Prostate gland (tissue), 2 donors: Measurements from ENCODE around the gene TP53I11.

Experiments used
- CTCF ChIP-seq, 4 experiments: fragments of 200-600 bp in 2 of 4; fragments of 450-650 bp in 2 of 4; sonication (generic) in 2 of 4; IDR thresholded peaks; 1 replicate in 3 of 4; 2 replicates in 1 of 4; pipeline ENCODE4 v1.5.1; 2016 to 2019; ENCODE audit warnings: antibody characterized with exemption in 4 of 4, mild to moderate bottlenecking in 2 of 4, moderate library complexity in 2 of 4
- POLR2A ChIP-seq: fragments of 450-650 bp; IDR thresholded peaks from one replicate; pipeline ENCODE4 v1.6.1; 2016; ENCODE audit warnings: antibody characterized with exemption, mild to moderate bottlenecking
- POLR2AphosphoS5 ChIP-seq: sonication (generic); formaldehyde crosslinking; IDR thresholded peaks from one replicate; pipeline ENCODE4 v1.6.1; 2017; ENCODE audit warnings: antibody characterized with exemption

DNA sequence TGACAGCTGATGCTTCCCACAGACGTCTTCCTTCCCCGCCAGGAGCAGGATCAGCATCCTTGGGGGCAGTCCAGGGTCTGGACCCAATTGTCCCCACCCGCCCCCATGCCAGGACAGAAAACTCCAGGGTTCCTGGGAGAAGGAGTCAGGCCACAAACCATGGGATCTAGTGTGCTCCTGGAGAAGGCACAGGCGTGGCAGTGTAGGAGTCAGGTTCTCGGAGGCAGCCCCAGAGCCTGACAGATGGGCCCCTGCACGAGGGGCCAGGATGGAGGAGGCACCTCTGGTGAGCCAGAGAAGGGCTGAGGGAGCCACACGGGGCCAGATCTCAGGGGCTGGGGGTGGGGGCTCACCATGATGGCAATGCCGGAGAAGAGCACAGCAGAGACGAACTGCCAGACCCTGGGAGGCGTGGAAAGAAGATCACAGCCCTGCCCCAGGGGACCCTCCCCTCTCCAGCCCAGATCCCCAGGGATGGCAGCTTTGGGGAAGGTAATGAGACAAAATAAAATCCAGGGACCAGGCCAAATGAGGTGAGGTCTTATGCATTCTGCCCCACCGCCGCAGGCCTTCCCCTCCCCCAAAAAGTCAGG, 13.6 kb downstream of the TP53I11 start:
- no peak for TF ChIP-seq CTCF (IDR thresholded peaks at IDR 0.05)
- no peak for TF ChIP-seq POLR2AphosphoS5
- no peak for TF ChIP-seq POLR2A
